CD4-positive, alpha-beta T cell treated with Interleukin-1 beta for 1 hour (primary cell): ENCODE results near the gene PRKN.

Experiments
- DNase-seq, 2 donors: peaks; one replicate each; pipeline ENCODE4 v3.0.0-alpha.2; 2020 to 2022

PRKN gene

GRCh38 chr6:161446949-161447348 is 1280.6 kb downstream of the PRKN start:
- DNase-seq, result no peak

GRCh38 chr6:161446296-161446925 is 1281.2 kb downstream of the PRKN start:
- DNase-seq, result no peak

DNA sequence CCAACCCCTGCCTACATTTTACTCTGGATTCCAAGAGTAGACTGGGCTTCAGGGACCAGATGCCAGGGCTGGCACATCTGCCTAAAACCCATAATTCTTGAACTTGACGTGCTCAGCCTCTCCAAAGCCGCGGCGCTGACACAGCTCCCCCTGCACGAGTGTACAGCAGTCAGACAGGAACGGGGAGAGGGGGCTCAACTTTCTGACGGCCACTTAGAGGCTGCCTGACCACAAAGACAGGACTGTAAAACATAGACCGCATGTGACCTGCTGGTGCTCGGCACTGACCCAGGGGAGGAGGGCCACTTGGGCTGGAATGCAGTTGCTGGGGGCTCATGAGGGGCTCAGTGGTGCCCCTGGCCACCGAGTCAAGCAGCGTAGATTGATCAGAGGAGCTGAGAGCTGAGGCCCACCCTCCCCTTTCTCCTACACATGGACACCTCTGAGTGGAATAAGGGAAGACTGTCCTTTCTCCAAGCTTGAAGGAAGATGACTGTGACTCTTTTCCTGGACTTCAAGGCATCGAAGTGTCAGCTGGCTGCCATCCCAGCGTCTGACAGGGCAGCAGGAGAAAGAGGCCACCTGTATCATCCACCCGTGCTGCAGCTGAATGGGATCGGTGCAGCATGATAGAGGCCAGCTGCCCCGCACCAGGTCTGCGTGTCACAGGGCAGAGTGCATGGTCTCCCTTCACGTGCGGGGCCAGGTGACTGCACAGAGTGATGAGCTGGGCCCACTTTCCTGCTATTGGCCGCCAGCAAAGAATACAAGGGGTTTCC is 1282.4 kb downstream of the PRKN start:
- DNase-seq, result no peak

- DNase-seq, result no peak
Measured at GRCh38 chr6:161444464-161444863, 1283.1 kb downstream of the PRKN start.

GRCh38 chr6:161443848-161444247 is 1283.7 kb downstream of the PRKN start:
- DNase-seq, result no peak

- DNase-seq, result no peak
Measured at GRCh38 chr6:161442420-161442819, 1285.1 kb downstream of the PRKN start.

DNA sequence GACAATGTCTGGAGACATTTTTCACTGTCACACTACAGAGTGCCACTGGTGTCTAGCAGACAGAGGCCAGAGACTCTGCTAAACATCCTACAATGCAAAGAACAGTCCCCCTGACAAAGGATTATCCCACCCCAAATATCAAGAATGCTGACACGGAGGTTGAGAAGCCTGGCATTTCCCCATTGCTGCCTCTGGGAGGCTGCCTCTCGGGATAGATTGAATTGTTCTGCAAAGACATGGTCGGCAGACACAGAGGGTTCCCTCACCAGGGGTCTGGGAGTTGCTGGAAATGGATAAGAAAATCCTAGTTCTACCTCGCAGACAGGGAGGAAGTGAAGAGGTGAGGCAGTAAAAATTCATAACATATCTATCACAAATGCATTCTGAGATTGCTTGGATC is 1287.3 kb downstream of the PRKN start:
- no peak for DNase-seq

DNA sequence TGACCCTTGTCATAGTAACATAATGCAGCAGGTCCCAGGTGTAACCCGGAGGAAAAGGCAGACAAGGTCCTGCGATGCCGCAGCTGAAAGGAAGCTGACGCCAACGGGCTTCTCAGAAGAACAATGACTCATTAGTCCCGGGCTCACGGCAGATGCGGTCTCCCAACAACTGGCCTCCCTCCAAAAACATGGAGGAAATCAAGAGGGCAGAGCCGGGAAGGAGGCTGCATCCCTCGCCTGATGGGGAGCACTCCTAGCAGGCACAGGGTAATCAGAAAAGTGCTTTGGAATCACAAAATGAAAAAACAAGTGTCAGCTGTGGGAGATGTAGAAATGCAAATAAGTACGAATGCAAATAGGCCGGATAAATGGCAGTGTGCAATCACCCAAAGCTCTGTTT is 1288.5 kb downstream of the PRKN start:
- DNase-seq, result no peak

GRCh38 chr6:161438430-161439030 is 1289.0 kb downstream of the PRKN start:
- DNase-seq, result no peak

DNA sequence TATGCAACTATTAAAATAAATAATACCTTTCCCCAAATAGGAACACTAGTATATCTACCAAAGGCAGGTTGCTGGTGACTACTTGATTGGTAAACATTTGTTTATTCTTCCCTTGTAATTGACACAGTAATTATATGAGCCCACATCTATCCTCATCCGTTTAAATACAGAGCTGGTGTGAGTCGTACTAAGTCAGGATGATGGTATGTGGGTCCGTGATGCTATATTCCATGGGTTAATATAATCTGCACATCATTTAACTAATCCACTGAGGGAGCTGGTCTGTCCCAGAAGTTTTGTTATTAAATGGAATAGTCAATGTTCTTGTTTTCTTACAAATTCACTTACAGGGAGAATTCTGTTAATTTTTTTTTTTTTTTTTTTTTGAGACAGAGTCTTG is 1289.7 kb downstream of the PRKN start:
- DNase-seq, result no peak

DNA sequence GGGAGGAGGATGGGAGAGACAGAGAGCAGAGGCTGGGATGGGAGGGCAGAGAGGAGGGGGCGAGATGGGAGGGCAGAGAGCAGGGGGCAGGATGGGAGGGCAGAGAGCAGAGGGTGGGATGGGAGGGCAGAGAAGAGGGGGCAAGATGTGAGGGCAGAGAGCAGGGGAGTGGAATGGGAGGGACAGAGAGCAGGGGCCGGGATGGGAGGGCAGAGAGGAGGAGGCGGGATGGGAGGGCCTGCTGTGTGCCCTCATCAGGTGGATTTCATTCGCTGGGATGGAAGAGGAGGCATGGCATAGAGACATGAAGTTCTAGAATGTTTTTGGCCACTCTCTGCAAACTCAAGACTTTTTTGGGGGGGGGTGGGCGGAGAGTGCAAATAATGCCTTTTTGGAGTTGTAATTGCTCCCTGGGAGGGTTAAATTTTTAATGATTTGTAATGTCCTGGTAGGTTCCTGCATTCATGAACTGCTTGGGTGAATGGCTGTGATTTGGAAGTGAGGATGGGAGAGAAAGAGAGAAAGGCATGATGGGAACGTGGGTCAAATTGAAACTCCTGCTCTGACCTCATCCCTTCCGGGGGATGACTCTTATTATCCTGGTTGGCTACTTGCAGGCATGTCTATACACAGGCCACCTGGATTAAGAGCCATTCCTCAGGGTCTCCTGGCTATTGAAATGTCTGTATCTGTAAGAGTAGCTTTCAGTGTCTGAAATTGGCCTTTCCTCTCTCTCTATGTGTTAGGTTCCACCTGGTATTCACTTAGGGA is 1291.3 kb downstream of the PRKN start:
- DNase-seq, result no peak

- DNase-seq, result no peak
Measured at GRCh38 chr6:161435748-161436070, 1291.9 kb downstream of the PRKN start.

- DNase-seq, result no peak
Measured at GRCh38 chr6:161434921-161435747, 1292.4 kb downstream of the PRKN start.

- no peak for DNase-seq
Measured at GRCh38 chr6:161434350-161434749, 1293.2 kb downstream of the PRKN start.

- DNase-seq, result no peak
Measured at GRCh38 chr6:161432546-161432945, 1295.0 kb downstream of the PRKN start.

DNA sequence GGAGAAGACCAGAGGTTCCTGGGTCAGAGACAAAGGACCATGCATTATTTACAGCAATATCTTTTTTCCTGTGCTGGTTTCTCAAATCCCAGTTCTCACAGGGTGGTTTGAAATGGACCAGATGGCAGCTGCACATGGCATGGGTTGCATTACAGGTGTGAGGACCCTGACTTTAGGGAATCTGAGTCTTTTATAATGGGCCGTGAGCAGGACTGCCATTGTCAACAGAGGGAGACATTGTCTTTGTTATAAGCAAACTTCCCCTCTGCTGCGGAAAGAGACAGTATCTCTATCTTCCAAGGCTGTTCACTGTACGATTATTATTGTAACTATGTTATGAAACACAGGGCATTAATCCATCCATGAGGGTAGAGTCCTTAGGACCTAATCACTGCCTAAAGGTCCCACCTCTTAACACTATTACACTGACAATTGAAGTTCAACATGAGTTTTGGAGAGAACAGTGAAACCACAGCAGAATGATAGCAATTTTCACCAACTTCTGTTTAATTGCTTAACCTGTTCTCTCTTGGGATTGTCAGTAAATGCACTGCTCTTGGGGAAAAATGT is 1297.6 kb downstream of the PRKN start:
- no peak for DNase-seq

DNA sequence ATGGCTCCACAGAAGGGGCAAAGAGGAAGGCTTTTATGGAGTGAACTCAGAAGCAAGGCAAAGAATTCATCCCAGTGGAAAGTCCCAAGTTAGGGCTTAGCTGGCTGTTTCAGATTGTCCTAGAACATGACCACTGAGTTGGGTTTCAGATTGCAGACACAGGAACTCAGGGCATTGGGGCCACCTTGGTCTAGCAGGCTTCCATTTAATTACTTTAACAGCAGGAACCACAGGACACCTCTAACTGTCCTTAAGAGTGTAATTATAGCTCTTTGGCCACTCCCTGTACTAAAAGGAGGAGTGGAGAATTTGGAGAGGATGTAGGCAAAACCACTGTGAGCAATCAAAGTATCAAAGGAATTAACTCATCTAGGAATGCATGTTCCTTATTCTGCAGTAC is 1303.1 kb downstream of the PRKN start:
- no peak for DNase-seq

DNA sequence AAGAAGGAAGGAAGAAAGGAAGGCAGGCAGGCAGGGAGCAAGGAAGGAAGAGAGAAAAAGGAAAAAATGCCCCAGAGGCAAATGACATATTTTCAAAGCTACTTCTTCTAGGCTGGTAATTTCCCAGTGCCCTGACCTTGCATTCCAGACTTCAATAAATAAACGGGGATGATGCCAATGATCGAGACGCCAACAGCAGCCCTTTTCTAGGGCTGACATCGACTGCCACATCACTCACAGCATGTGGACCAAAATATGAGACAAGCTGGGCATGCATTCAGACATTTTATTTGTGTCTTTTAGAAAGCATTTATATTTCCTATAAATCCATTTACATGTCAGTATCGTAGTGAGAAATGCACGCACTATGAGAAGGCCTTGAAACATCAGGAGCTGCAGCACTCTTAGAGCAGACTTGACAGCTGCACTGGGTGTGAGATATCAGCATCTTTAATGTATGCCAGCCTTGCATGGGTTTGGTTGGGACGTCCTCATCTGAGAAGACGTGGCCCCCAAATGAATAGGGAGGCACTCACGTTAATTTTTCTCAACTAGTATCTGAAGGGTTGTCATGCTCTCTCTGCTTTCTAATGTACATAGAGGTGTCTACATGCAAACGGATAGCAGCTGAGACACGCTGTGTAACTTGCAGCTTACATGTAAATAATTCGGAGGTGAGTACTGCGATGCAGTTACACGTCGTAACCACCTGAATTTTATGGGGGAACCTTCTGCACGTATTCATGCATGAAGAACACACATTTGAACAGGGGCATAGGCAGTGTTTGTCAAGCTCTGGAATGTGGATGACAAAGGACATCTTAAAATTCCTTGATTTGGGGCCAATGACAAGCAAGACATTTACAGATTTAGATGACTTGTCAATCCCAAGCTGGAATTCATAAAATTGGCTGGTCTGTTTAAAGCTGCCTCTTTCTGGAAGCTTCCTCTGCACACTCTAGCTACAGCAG is 1304.6 kb downstream of the PRKN start:
- no peak for DNase-seq

- peak in 1 of 2 donors; percentile 52 for DNase-seq
Measured at GRCh38 chr6:161418463-161418945, 1309.1 kb downstream of the PRKN start.

DNA sequence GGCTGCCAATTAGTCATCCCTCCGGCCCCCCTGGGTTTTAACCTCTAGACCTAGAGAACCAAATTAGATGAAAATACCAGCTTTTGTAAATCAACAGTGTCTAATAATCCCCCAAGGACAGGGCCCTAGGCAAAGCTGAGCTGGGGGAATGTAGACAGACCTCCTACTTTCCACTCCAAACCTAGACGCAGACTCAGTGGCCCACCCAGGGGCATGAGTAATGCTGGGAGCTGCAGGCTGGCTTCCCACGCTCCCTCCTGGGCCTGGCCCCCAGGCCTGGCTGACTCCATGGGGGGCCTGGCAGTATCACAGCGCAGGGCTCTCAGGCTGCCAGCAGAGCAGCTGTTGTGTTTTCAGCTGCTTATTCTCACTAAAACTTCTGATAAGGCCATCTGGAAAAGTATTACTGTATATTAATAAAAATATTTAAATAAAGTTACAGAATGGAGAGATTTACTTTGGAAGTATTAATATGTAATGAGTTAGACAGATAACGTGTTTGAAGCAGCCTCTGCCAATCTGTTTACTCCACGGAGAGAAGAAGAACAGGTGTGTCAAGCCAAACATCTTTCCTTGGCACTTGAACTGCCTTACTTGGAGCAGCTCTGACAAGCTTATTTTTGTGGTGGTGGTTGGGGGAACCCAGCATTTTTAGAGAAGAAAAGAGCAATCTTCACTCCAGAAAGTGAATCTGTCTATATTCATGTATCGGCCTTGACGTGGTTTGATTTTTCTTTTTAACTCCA is 1309.7 kb downstream of the PRKN start:
- DNase-seq, result no peak
